Measurements from ENCODE around the gene SMIM27. TPM values are rescaled to one million over a fixed set of nuclear protein-coding genes. Genes with fewer than 3 reads are reported as not detected.

The SMIM27 gene
- total and polyA plus RNA-seq, 9 of the 15 experiments (the other 6 are each of a cell fraction or from before 2014, with no cell fraction given), result 2.9 to 16.1 (median 7.9) TPM

DNA sequence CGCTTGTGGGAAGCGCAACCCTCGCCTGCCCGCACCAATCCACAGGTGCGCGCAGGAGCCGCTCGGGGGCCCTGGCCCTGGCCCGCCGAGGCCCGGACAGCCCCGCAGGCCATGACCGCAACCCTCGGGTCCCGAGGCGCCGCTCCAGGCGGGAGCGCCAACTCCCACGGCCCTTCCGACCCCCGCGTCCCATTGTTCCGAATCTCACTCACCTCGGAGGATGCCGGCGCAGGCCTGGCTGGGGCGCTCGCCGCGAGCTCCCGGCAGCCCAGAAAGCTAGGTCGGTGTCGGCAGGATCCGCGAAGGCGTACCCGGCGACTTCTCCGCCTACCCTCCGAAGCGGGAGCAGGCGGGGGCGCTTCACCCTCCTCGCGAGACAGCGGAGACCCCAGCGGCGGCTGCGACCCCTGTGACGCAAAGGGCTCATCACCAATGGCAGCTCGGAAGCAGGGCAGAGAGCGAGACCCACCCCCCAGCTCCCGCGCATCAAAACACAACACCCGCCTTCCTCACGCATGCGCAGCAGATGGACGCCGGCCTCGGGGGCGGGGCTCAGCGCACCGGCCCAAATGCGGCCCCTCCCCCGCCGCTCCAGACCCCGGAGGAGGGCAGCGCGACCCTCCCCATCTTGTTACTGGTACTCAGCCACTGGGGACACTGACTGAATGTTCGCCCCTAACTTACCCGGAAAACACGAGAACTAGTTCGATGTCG, 1.4 kb upstream of the SMIM27 start (continued):
- TF ChIP-seq, protein P1, sequence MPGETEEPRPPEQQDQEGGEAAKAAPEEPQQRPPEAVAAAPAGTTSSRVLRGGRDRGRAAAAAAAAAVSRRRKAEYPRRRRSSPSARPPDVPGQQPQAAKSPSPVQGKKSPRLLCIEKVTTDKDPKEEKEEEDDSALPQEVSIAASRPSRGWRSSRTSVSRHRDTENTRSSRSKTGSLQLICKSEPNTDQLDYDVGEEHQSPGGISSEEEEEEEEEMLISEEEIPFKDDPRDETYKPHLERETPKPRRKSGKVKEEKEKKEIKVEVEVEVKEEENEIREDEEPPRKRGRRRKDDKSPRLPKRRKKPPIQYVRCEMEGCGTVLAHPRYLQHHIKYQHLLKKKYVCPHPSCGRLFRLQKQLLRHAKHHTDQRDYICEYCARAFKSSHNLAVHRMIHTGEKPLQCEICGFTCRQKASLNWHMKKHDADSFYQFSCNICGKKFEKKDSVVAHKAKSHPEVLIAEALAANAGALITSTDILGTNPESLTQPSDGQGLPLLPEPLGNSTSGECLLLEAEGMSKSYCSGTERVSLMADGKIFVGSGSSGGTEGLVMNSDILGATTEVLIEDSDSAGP (CRISPR knock-in tag; IDR thresholded peaks at IDR 0.05), result no peak
- TF ChIP-seq SMARCE1 (IDR thresholded peaks at IDR 0.05), result no peak
- TF ChIP-seq, protein P2, sequence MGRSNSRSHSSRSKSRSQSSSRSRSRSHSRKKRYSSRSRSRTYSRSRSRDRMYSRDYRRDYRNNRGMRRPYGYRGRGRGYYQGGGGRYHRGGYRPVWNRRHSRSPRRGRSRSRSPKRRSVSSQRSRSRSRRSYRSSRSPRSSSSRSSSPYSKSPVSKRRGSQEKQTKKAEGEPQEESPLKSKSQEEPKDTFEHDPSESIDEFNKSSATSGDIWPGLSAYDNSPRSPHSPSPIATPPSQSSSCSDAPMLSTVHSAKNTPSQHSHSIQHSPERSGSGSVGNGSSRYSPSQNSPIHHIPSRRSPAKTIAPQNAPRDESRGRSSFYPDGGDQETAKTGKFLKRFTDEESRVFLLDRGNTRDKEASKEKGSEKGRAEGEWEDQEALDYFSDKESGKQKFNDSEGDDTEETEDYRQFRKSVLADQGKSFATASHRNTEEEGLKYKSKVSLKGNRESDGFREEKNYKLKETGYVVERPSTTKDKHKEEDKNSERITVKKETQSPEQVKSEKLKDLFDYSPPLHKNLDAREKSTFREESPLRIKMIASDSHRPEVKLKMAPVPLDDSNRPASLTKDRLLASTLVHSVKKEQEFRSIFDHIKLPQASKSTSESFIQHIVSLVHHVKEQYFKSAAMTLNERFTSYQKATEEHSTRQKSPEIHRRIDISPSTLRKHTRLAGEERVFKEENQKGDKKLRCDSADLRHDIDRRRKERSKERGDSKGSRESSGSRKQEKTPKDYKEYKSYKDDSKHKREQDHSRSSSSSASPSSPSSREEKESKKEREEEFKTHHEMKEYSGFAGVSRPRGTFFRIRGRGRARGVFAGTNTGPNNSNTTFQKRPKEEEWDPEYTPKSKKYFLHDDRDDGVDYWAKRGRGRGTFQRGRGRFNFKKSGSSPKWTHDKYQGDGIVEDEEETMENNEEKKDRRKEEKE (IDR thresholded peaks at IDR 0.05; ENCODE audit: borderline replicate concordance in 1 of 2, control insufficient read depth in 1 of 2, low read depth in 2 of 2, low read length in 1 of 2), result no peak
- TF ChIP-seq NFIX (CRISPR knock-in tag; IDR thresholded peaks at IDR 0.05; ENCODE audit: low read depth), result no peak
- 0 out of 4 replicates have a peak, but pooled peaks of 1 of the 2 experiments have one; percentile 18 for TF ChIP-seq HDAC1 (IDR thresholded peaks at IDR 0.05)
- TF ChIP-seq, protein P3, sequence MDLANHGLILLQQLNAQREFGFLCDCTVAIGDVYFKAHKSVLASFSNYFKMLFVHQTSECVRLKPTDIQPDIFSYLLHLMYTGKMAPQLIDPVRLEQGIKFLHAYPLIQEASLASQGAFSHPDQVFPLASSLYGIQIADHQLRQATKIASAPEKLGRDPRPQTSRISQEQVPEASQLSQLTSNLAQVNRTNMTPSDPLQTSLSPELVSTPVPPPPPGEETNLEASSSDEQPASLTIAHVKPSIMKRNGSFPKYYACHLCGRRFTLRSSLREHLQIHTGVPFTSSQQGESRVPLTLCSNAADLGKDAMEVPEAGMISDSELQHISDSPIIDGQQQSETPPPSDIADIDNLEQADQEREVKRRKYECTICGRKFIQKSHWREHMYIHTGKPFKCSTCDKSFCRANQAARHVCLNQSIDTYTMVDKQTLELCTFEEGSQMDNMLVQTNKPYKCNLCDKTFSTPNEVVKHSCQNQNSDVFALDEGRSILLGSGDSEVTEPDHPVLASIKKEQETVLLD (IDR thresholded peaks at IDR 0.05), result peak; percentile 91
- no peak for TF ChIP-seq MYNN (IDR thresholded peaks at IDR 0.05)
- no peak for TF ChIP-seq MYNN (CRISPR knock-in tag; IDR thresholded peaks at IDR 0.05)
- TF ChIP-seq ZNF121 (CRISPR knock-in tag; conservative IDR thresholded peaks at IDR 0.05), result peak; percentile 93
- no peak for TF ChIP-seq SMARCC2 (IDR thresholded peaks at IDR 0.05; ENCODE audit: low read depth)
- no peak for TF ChIP-seq NR2C2 (CRISPR knock-in tag; IDR thresholded peaks at IDR 0.05)
- peak; percentile 59 for TF ChIP-seq NR2C2 (tag; IDR thresholded peaks at IDR 0.05)
- TF ChIP-seq PHF21A (IDR thresholded peaks at IDR 0.05; ENCODE audit: borderline replicate concordance, low read depth), result no peak
